Measurements from ENCODE around the gene TTC31.

Gene TTC31

DNA sequence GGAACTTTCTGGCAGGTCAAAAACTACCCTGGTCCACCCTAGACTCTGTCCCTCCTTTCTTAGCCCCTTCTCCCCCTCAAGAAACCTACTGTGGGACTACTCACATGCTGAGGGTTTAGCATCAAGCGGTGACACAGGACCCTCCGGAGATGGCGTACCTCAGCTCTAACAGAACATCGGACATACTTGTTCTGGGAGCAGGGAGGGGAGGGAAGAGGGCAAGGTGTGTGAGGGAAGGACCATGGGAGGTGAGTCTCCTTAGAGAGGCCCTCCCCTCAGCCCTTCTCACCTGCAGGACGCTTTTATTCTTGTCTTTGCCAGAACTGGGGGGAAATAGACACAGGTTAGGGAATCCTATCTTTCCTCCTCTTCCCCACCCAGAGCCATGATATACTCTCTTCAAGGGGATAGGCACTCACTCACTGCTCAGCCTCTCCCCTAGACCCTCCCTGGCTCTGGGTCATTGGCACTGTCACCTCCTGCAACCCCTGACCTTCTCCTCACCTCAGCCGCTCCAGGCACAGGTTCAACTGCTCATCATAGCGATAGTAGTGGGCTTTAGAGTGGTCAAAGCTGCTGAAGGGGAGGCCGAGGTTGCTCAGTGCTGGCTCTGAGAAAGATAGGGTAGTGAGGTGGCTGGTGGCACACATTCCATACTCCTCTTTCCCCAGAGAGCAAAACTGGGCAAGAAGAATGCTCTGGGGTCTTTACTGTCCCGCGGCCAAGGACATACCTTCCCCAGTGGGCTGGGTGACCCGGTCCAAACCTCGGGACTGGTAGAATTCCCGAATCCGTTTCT lies 22.8 kb downstream of the TTC31 start:
- no peak for DNase-seq

DNA sequence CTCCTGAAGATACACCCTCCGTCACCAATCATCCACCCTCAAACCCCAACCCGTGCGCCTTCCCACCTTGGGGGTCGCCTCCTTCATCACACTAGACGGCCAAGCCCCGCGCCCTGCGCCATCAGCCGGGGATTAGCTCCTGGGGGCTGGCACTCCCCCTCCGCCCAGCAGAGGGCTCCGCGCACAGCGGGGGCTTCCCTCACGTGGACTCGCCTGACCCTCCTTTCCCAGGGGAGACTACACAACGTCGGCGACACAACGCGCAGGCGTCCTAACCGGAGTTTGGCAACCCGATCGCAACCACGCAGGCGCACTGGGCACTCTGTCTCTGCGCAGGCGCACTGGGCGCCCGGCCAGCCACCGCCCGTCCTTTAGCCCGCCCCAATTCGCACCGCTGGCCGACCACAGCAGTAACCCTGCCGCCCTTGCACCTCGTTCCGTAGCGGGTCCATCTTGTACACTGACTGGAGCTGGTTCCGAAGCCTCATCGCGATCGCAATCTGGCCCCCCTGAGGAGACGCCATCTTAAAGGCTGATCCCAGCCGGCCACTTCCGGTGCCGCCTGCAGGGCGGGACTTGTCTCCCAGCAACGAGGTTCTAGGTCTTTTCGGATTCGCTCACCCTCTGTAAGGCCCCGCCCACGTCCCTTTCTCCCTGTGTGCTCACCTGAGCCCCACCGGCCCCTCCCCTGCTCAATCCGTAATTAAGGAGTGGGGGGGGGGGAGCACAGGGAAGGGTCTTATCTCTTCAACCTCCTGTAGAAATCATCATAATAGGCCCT lies 24.5 kb downstream of the TTC31 start, which contains the start of gene PCGF1:
Gene PCGF1 (minus strand): TSS at position 551 of the 781 bp plus-strand sequence. CDS start 27 bp downstream, at position 524.
- DNase-seq: peak; percentile 96

DNA sequence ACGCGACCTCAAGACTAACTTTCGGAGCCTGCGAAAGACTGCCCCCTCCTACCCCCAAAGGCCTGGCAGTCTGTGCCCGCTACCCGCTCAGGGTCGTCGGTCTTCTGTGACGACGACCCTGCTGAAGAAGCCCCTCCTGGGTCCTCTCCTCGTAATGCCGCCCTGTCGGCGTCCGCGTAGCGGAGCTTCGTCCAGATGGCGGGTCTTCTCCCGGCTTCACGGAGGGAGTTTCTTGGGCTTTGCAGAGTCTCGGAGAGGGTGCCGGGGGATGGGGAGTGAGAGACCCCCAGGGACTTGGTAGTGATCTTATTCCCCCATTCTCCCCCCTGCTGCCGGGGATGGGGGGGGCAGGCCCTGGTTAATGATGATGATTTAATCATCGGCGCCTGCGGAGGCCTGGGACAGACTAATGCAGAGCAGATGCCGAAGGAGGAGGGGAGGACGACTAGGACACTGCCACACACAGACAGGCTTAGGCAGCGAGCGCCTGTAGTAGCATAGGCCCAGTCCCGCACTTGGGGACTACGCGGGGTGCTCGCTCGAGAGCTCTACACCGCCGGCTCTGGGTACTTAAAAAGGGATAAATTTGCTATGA lies 25.1 kb downstream of the TTC31 start:
- no peak for DNase-seq

DNA sequence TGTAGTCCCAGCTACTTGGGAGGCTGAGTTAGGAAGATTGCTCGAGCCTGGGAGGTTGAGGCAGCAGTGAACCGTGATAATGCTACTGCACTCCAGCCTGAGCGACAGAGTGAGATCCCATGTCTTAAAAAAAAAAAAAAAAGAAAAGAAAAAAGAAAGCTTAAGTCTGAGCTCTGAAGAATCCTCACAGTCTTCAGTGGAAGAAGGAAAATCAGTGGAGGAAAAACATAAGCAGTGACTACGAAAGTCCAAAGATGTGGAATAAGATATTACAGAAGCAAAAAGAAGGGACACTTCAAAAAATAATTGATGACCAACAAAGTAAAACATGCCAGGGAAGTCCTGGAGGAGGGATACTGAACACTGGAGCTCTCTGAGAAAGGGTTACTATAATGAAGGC lies 27.4 kb downstream of the TTC31 start:
- no peak for DNase-seq

DNA sequence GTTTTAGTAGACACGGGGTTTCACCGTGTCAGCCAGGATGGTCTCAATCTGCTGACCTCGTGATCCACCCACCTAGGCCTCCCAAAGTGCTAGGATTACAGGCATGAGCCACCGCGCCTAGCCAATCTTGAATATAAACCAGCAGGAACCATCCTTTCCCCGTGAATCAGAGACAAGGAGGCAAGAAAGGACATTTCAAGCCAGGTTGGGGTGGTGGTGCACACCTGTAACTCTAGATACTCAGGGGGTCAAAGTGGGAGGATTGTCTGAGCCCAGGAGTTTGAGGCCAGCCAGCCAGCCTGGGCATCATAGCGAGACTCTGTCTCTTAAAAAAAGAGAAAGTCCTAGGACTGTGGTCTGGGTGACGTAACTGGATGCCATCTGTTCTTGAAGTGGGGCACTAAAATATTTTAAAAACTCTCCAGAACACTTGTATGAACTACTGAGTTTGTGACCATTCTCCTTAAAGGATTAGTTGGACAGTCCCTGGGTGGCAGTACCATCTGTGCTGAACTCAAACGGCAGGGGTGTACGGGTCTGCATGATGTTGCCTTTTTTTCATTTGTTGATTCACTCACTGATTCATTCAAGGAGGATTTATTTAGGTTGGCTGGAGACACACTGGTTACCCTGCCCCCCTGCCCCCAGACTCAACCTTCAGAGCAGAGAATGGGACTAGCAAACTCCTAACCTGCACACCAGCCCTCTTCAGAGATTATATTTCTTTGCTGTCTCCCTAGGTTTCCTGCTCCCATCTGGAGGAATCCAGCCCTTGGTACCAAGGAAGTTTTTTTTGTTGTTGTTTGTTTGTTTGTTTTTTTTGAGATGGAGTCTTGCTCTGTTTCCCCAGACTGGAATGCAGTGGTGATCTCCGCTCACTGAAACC lies 28.5 kb downstream of the TTC31 start:
- no peak for DNase-seq

DNA sequence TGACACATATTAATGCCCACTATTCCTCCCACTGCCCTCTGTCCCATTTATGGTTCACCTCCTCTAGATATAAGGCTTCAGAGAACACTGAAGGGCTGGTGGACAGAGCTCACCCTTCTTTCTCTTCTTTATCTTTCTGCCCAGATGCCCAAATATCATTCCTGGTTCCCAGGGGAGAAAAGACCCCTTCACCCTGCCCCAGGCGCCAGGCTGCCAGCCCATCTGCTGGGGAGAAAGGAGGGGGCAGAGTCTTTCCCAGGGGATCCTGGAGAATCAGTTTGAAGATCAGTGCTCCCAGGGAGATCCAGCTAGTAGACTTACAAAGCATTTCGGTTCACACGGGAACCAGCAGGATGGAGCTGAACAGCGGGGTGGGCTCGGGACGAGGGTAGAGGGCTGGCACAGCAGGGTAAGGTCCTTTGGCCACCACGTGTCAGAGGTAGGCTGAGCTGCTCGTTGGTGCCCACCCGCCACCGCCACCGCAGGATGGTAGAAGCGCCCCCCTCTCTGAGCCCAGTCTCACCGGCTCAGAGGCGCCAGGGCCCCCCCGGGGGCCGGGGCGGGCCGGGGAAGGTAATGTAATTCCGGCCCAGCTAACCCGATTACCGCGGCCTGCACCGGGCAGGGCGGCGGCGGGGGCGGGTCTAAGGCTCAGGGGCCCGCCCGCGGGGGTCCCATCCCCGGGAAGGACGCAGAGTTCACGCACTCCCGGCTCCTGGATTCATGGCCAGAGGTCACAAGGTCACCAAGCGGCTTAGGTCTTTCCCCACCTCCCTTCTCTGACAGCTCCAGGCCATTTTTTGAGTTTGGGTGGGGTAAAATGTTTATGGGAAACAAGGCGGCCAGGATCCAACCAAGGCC lies 30.1 kb downstream of the TTC31 start:
- no peak for DNase-seq

DNA sequence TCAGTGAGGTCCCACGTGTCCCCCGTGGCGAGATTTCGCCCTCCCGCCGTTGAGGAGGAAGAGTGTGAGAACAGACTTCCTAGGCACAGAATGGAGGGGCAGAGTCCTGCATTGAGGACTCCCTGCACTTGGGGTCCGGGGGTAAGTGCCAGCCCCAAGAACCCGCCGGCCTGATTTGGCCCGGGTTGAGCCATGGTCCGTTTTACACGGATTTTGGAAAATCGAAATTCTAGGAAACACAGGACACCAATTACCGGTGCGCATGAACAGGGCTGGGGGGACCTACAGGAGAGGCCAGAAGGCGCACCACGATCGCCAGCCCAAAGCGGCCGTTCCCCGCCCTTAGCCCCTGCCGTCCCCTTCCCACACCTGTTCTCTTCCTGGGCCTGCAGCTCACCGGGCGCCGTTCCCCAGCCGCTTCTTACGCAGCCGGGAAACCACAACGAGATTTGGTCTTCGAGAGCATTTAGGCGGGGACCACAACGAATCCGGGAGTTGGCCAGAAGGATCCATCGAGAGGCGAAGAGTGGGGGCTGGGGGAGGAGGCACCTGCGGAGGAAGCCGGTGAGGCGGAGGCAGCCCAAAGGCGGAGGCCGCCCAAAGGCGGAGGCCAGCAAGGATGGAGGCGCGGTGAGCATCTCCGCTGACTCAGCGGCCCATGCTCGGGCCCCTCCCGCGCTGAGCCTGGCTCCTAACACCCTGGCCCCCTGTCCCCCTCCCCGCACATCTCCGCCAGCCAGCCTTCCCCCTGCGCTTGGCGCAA lies 30.9 kb downstream of the TTC31 start:
- no peak for DNase-seq

DNA sequence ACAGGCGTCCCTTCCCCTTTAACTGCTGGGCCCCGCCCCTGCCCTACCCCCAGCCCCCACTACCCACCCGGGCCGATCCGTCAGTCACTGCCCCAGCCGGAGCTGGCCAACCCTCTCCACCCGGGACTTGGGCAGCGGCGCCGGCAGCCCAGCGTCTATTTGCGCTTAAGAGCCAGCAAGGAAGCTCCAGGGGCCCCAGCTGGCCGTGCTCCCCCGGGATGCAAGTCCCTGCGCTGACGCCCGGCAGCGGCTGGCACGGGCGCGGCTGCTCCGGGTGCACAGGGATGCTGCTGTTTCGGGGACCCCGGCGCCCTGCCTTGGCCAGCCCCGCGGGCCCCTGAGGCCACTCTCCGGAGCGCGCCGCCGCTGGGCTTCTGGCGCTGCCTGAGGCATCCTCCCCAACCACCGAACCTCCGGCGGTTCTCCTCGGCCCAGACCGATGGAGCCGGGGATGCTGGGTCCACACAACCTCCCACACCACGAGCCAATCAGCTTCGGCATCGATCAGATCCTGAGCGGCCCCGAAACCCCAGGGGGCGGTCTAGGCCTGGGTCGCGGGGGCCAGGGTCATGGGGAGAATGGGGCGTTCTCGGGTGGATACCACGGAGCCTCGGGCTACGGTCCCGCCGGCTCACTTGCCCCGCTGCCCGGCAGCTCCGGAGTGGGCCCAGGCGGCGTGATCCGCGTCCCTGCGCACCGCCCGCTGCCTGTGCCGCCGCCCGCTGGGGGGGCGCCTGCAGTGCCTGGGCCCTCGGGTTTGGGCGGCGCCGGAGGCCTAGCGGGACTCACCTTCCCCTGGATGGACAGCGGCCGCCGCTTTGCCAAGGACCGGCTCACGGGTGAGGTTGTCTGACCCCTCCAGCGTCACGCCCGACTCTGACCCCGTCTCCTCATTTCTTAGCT lies 31.7 kb downstream of the TTC31 start, which contains the start of gene TLX2:
Gene TLX2 (plus strand): TSS at position 83 of the 903 bp plus-strand sequence. CDS start 357 bp downstream, at position 440.
- DNase-seq: no peak

DNA sequence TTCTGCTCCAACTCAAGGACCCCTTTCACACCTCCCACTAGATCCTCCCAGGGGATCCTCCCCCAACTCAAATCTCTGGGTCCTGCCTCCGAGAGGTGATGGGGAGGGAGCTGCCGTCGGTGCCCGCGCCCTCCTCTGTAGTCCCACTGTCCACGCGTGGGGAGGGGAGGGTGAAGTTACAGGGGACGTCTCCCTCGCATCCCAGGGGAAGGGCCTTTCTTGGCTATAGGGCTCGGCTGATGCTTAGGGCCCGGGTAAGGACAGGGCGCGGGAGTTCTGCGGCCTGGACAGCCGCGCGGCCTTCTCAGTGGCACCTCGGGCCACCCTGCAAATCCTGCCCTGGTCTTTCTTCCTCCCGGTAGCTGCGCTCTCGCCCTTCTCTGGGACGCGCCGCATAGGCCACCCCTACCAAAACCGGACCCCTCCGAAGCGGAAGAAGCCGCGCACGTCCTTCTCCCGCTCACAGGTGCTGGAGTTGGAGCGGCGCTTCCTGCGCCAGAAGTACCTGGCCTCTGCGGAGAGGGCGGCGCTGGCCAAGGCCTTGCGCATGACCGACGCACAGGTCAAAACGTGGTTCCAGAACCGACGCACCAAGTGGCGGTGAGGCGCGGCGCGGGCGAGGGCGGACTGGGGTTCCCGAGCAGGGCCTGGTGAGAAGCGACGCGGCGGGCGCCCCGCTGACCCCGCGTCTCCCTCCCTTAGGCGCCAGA lies 32.5 kb downstream of the TTC31 start:
- DNase-seq: no peak

DNA sequence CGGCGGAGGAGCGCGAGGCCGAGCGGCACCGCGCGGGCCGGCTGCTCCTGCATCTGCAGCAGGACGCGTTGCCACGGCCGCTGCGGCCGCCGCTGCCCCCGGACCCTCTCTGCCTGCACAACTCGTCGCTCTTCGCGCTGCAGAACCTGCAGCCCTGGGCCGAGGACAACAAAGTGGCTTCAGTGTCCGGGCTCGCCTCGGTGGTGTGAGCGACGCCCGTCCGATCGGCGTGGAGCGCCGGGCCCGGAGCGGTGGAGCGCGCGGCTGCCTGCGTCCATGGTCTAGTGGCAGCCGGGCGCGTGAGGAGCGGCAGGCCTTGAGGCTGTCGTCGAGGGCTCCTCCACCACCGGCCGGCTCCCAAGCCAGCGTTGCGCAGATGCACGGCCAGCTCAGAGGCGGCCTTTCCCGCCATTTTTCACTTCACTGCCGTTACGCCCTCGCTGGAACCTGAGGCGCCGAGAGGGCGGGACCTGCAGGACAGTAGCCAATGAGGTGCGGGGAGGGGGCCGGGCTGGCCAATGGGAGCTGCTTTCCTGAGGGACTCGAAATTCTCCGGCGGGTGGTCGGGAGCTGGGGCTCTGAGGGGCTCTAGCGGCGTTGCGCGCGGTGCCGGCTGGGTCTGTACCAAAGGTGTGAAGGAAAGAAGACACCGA lies 33.2 kb downstream of the TTC31 start:
- no peak for DNase-seq

DNA sequence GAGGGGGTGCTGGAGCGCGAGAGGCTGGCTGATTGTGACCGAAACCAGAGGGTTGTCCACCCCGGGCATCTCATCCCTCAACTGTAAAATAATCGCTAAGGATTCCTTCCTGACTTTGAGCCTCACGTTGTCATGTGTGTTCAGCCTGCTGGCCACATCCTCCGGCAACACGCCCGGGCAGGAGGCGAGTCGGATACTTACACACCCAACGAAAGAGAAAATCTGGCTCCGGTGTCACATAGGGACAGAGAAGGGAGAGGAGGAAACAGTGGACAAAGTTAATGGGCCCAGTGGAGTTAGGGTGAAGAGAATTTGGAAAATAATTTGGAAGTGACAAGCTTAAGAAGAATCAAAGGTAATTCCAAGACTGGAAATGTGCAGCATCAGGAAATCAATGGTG lies 33.8 kb downstream of the TTC31 start:
- no peak for DNase-seq

DNA sequence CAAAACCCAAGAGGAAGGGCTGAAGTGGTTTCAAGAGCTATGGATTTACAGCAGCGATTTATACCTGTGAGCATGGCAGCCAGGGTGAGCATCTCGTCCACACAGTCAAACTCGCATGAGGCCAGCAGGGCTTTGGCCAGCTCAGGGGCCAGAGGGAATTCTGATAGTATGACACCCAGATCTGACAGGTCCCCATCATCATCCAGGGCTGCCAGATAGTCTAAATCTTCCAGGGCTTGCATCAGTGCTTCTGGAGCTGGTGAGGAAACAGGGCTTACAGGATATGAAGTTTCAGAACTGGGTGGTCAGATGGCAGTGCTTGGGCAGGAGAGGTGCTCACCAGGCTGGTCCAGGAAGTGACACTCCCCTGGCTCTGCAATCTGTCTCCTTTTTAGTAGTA lies 39.6 kb downstream of the TTC31 start:
- DNase-seq: no peak

DNA sequence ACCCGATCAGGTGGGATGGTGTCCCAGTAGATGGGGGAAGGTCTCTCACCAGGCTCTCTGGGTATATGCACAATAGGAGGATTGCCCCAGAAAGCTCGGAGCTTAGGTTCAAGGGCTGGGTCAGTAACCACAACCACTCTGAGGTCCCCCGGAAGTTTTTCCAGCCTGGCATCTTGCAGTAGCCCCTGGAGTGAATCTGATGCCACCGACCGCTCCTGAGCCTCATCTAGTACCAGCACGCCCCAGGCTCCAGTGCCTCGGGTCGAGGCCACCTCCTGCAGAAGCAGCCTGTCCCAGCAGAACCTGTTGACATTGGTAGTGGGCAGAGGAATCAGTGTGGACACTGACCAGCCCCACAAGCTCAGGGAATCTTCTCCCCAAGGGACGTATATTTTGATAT lies 41.1 kb downstream of the TTC31 start:
- no peak for DNase-seq

DNA sequence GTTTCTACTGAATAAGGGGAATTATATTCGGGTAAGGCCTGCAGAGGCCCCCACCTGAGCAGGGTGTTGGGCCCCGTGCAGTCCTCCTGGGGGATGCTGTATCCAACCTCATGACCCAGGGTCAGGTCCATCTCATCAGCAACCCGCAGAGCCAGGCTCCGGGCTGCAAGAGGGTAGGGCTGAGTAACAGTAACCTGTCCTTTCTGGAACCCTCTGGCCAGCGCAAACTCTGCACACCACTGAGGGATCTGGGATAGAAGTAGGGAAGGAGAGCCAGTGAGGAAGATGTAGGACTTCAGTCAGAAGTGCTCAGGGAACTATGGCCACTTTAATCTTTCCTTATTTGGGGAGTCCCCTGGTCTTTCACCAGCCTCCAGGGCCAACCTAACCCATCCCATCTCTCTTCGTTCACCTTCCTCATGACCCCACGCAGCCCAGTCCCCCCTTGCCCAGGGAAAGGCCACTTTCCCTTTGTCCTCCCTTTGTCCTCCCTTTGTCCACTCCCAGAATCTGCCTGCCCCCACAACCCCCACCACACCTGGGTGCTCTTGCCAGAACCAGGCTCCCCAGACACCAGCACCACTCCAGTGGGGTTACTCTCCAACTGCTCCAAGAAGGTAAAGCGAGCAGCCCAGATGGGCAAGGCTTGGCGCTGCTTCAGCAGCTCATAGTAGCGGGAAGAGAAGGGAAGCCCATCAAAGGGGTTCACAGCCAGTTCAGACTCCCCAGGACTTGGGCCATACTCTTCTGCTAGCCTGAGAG lies 42.3 kb downstream of the TTC31 start:
- no peak for DNase-seq

DNA sequence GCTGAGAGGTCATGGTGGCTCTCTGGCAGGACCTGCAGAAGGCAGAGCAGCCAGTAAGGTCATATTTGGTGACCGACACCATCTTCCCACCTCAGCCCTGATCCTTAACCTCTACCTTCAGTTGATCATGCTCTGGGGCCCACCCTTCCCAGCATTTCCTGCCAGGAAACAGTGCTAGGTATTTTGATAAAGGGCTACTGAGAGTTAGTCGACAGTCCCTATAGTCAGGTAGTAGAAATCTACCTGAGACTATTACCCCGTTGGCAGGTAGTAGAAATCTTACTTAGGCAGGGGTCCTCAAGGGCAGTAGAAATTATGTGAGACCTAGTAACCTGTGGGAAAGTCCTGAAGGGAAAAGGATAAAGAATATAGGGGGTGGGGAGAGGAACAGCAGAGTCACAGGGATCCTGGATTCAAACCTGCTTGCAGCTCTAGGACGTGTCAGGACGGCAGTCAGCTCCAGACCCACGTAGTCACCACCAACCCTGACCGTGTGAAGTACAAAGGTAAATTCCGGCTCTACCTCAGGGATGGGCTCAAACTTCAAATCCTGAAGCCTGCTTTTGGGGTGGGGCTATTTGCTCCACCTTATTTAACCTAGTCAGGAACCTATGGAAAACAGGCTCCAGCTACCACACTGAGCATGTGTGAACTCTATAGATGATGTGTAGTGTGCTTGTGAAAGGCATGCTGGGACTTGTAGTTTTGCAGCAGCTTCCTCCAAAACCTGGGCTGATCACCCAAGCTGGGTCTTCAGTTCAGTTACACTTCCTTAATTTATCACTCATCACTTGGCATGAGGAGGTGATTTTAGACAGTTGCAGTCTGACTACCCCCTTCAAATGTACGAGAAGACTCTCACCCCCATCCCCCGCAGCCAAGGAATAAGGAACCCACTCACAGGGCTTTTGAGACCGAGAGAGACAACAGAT lies 43.1 kb downstream of the TTC31 start, which contains the start of gene DQX1:
Gene DQX1 (minus strand): TSS at position 515 of the 932 bp plus-strand sequence. CDS start 502 bp downstream, at position 13.
- no peak for DNase-seq

DNA sequence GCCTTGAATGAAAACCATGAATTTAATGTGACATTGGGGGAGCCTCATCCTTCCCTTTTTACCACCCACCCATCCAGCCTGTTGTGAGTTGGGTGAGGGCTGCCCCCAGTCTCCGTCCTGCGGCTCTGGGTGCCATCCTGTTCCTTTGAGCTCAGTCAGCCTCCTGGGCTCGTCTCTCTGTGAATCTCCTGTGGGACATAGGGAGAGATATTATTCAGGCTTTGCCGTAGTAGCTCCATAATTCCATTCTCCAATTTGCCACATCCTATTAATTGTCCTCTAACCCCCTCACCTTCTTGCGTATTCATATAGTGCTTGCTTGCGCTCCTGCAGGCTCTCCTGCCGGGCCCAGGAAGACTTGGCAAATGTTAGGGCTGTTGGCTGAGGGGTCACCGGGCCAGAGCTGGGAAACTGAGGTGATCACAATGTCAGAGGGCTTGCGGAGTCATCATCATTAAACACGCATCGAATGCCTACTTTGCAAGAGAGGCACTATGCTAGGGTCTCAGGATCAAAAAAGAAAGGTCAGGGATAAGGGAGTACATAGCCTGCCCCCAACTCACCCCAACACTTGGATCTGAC lies 43.9 kb downstream of the TTC31 start:
- DNase-seq: no peak
